H1 (cell line): Measurements from ENCODE around the gene DCBLD1. TPM values are rescaled to one million over a fixed set of nuclear protein-coding genes. Genes with fewer than 3 reads are reported as not detected.

Experiments used
- CTCF ChIA-PET: fragments of 300-600 bp; sonication (Branson Sonifier 250); formaldehyde crosslinking; loops from one replicate; lab custom pipeline; 2021; ENCODE audit not compliant: partially characterized antibody; lab: Charles Lee
- POLR2A ChIA-PET: fragments of 300-600 bp; sonication (Branson Sonifier 250); formaldehyde crosslinking; loops from one replicate; lab custom pipeline; 2021; ENCODE audit warnings: inconsistent platforms; ENCODE audit not compliant: partially characterized antibody; lab: Charles Lee
- DNase-seq, 2 experiments: peaks; one replicate each; pipeline versions ENCODE4 v3.0.0 to v3.0.0-alpha.2; 2010 to 2022; ENCODE audit warnings: low spot score in 2 of 2, low read depth in 1 of 2, mixed read lengths in 1 of 2
- FAIRE-seq: peaks from 2 replicates; lab custom pipeline; 2011; peaks lifted over from hg19 to GRCh38; lab: Jason Lieb, UNC
- H2AFZ ChIP-seq: 2 replicates; pipeline ENCODE4 v1.8.1; 2012; ENCODE audit warnings: low read length, inconsistent platforms
- H2AK5ac ChIP-seq: 2 replicates; pipeline ENCODE4 v1.6.1; 2013; ENCODE audit warnings: low read depth, low read length
- H2BK120ac ChIP-seq: replicated peaks from 2 replicates; pipeline ENCODE3; 2013; ENCODE audit warnings: low read depth, low read length, inconsistent platforms
- H2BK12ac ChIP-seq: 2 replicates; pipeline ENCODE4 v1.6.1; 2013; ENCODE audit warnings: low read depth, low read length
- H2BK15ac ChIP-seq: 2 replicates; pipeline ENCODE4 v1.6.1; 2013; ENCODE audit warnings: low read length
- H2BK20ac ChIP-seq: 2 replicates; pipeline ENCODE4 v1.6.1; 2013; ENCODE audit warnings: low read length
- H2BK5ac ChIP-seq: 2 replicates; pipeline ENCODE4 v1.6.1; 2013; ENCODE audit warnings: low read depth, low read length
- H3K14ac ChIP-seq: 2 replicates; pipeline ENCODE4 v1.6.1; 2013; ENCODE audit warnings: inconsistent platforms; ENCODE audit not compliant: insufficient read length
- H3K18ac ChIP-seq: 2 replicates; pipeline ENCODE4 v1.6.1; 2013; ENCODE audit warnings: low read length; ENCODE audit errors: extremely low read depth
- H3K23ac ChIP-seq: 2 replicates; pipeline ENCODE4 v1.6.1; 2013; ENCODE audit warnings: inconsistent platforms; ENCODE audit not compliant: insufficient read length
- H3K23me2 ChIP-seq: 2 replicates; pipeline ENCODE4 v1.6.1; 2013; ENCODE audit warnings: low read depth, low read length
- H3K27ac ChIP-seq: 2 replicates; pipeline ENCODE4 v1.6.1; 2011; ENCODE audit warnings: low read depth, low read length, inconsistent platforms
- H3K27me3 ChIP-seq, 4 experiments: replicated peaks in 1 of 4; 1 replicate in 1 of 4; 2 replicates in 3 of 4; pipeline versions ENCODE4 v1.6.1 to v1.8.1; 2011 to 2013; ENCODE audit warnings: low read length in 3 of 4, mild to moderate bottlenecking in 3 of 4, inconsistent platforms in 2 of 4, mixed read lengths in 2 of 4, moderate library complexity in 1 of 4; ENCODE audit not compliant: control insufficient read depth in 3 of 4, insufficient read depth in 3 of 4; ENCODE audit errors: extremely low read depth in 1 of 4
- H3K36me3 ChIP-seq, 4 experiments: 2 replicates each; pipeline versions ENCODE4 v1.6.1 to v1.8.1; 2011 to 2013; ENCODE audit warnings: mild to moderate bottlenecking in 4 of 4, low read length in 3 of 4, moderate library complexity in 2 of 4, control low read depth in 1 of 4, inconsistent platforms in 1 of 4; ENCODE audit not compliant: insufficient read depth in 4 of 4, control insufficient read depth in 2 of 4
- H3K4ac ChIP-seq: replicated peaks from 2 replicates; pipeline ENCODE3; 2013; ENCODE audit warnings: low read length, low read depth, mixed read lengths, inconsistent platforms; ENCODE audit not compliant: insufficient read length
- H3K4me1 ChIP-seq, 4 experiments: replicated peaks in 1 of 4; 1 replicate in 1 of 4; 2 replicates in 3 of 4; pipeline versions ENCODE4 v1.6.1 to v1.8.1; 2011 to 2013; ENCODE audit warnings: low read length in 3 of 4, inconsistent platforms in 2 of 4, mixed read lengths in 1 of 4; ENCODE audit not compliant: insufficient read depth in 4 of 4, control insufficient read depth in 3 of 4
- H3K4me2 ChIP-seq, 2 experiments: 2 replicates each; pipeline versions ENCODE4 v1.6.1 to v1.8.1; 2011 to 2013; ENCODE audit warnings: low read depth in 2 of 2, low read length in 2 of 2, control low read depth in 1 of 2, inconsistent platforms in 1 of 2, mild to moderate bottlenecking in 1 of 2; ENCODE audit not compliant: insufficient read depth in 1 of 2
- H3K4me3 ChIP-seq, 4 experiments: fragments of 200-600, 300-600 bp in 1 of 4; sonication (generic), shearing (Covaris generic), sonication (Bioruptor Twin) in 1 of 4; 2 replicates each; pipeline versions ENCODE4 v1.5.1 to v1.8.1; 2011 to 2016; ENCODE audit warnings: low read length in 4 of 4, low read depth in 3 of 4, control low read depth in 2 of 4, inconsistent platforms in 2 of 4, mild to moderate bottlenecking in 2 of 4, mixed read lengths in 1 of 4, moderate library complexity in 1 of 4; ENCODE audit not compliant: insufficient read depth in 2 of 4; ENCODE audit errors: extremely low read depth in 1 of 4
- H3K56ac ChIP-seq: replicated peaks from 2 replicates; pipeline ENCODE3; 2013; ENCODE audit warnings: low read depth, mild to moderate bottlenecking, mixed read lengths, low read length, inconsistent platforms; ENCODE audit not compliant: insufficient read length
- H3K79me1 ChIP-seq: 2 replicates; pipeline ENCODE4 v1.6.1; 2013; ENCODE audit warnings: low read depth, low read length, control low read depth
- H3K79me2 ChIP-seq, 2 experiments: 2 replicates each; pipeline versions ENCODE4 v1.6.1 to v1.8.1; 2012 to 2013; ENCODE audit warnings: low read length in 2 of 2, mild to moderate bottlenecking in 2 of 2, inconsistent platforms in 1 of 2; ENCODE audit not compliant: insufficient read depth in 2 of 2, control insufficient read depth in 1 of 2
- H3K9ac ChIP-seq, 4 experiments: replicated peaks in 1 of 4; 1 replicate in 1 of 4; 2 replicates in 3 of 4; pipeline versions ENCODE4 v1.6.1 to v1.8.1; 2011 to 2013; ENCODE audit warnings: low read depth in 3 of 4, low read length in 3 of 4, control low read depth in 2 of 4, mild to moderate bottlenecking in 2 of 4, moderate library complexity in 2 of 4, inconsistent platforms in 1 of 4; ENCODE audit errors: extremely low read depth in 1 of 4
- H3K9me3 ChIP-seq, 2 experiments: 2 replicates each; pipeline versions ENCODE4 v1.6.1 to v1.8.1; 2012 to 2013; ENCODE audit warnings: mild to moderate bottlenecking in 2 of 2, moderate library complexity in 2 of 2, control low read depth in 1 of 2, inconsistent platforms in 1 of 2, low read depth in 1 of 2, low read length in 1 of 2, mixed read lengths in 1 of 2; ENCODE audit not compliant: insufficient read depth in 2 of 2
- H4K20me1 ChIP-seq, 2 experiments: replicated peaks in 1 of 2; 2 replicates each; pipeline versions ENCODE3 to v1.8.1; 2011 to 2013; ENCODE audit warnings: inconsistent platforms in 2 of 2, low read length in 2 of 2, mild to moderate bottlenecking in 1 of 2; ENCODE audit not compliant: insufficient read depth in 2 of 2, control insufficient read depth in 1 of 2
- H4K5ac ChIP-seq: 2 replicates; pipeline ENCODE4 v1.6.1; 2013; ENCODE audit warnings: low read length, low read depth, mixed read lengths, inconsistent platforms; ENCODE audit not compliant: insufficient read length
- H4K8ac ChIP-seq: 2 replicates; pipeline ENCODE4 v1.8.0; 2013; ENCODE audit warnings: mild to moderate bottlenecking, moderate library complexity, low read length, inconsistent platforms; ENCODE audit not compliant: insufficient read depth; ENCODE audit errors: extremely low read depth
- H4K91ac ChIP-seq: replicated peaks from 2 replicates; pipeline ENCODE3; 2013; ENCODE audit warnings: low read length, mixed read lengths, inconsistent platforms; ENCODE audit not compliant: insufficient read length
- ASH2L ChIP-seq: fragments of 200-600, 300-600 bp; sonication (generic); IDR thresholded peaks from one replicate; pipeline ENCODE4 v1.7.1; 2017; ENCODE audit warnings: low read length
- ATF2 ChIP-seq: IDR thresholded peaks from 2 replicates; pipeline ENCODE4 v1.6.1; 2012; ENCODE audit warnings: low read length, inconsistent platforms
- CBX8 ChIP-seq: fragments of 300-800, 300-1000 bp; sonication (generic); IDR thresholded peaks from 2 replicates; pipeline ENCODE4 v1.7.1; 2016; ENCODE audit warnings: low read depth, low read length, borderline replicate concordance
- CTBP2 ChIP-seq: IDR thresholded peaks from 2 replicates; pipeline ENCODE4 v1.7.0; 2011; ENCODE audit warnings: borderline replicate concordance, mild to moderate bottlenecking, moderate library complexity, mixed read lengths, low read length; ENCODE audit not compliant: insufficient read depth, insufficient read length
- KDM5A ChIP-seq: fragments of 200-600 bp; IDR thresholded peaks from 2 replicates; pipeline ENCODE4 v1.7.1; 2012; ENCODE audit warnings: mild to moderate bottlenecking, low read length, inconsistent platforms, mixed read lengths
- MAFK ChIP-seq: IDR thresholded peaks from 2 replicates; pipeline ENCODE4 v1.6.1; 2012; ENCODE audit warnings: low read depth, mild to moderate bottlenecking, improper control_type of control experiment, low read length
- NANOG ChIP-seq: IDR thresholded peaks from 2 replicates; pipeline ENCODE4 v1.6.1; 2011; ENCODE audit warnings: low read length, low read depth, mild to moderate bottlenecking, inconsistent platforms; ENCODE audit not compliant: insufficient read depth, poor library complexity, severe bottlenecking
- POLR2A ChIP-seq, 2 experiments: IDR thresholded peaks; 1 replicate in 1 of 2; 2 replicates in 1 of 2; pipeline ENCODE4 v1.6.1; 2011; ENCODE audit warnings: low read depth in 2 of 2, low read length in 2 of 2, mild to moderate bottlenecking in 2 of 2; ENCODE audit errors: control extremely low read depth in 1 of 2
- RBBP5 ChIP-seq: IDR thresholded peaks from 2 replicates; pipeline ENCODE4 v1.7.1; 2012; ENCODE audit warnings: low read depth, mild to moderate bottlenecking, inconsistent platforms, low read length, moderate library complexity, borderline replicate concordance
- SP4 ChIP-seq: IDR thresholded peaks from 2 replicates; pipeline ENCODE4 v1.6.1; 2012; ENCODE audit warnings: low read length, inconsistent platforms
- SRF ChIP-seq: IDR thresholded peaks from 2 replicates; pipeline ENCODE4 v1.6.1; 2011; ENCODE audit warnings: mild to moderate bottlenecking, low read depth, low read length, moderate library complexity
- TEAD4 ChIP-seq: IDR thresholded peaks from 2 replicates; pipeline ENCODE4 v1.6.1; 2012; ENCODE audit warnings: low read depth, low read length, inconsistent platforms, mixed read lengths
- ZNF274 ChIP-seq: IDR thresholded peaks from 2 replicates; pipeline ENCODE4 v1.7.0; 2012; ENCODE audit warnings: low read length, borderline replicate concordance; ENCODE audit errors: extremely low read depth
- WGBS, 2 experiments: shearing (Covaris generic) in 1 of 2; methylation state at CpG; one replicate each; pipeline versions ENCODE4 v1.1.6 to v1.1.7; 2013 to 2015; ENCODE audit warnings: low lambda C conversion rate in 2 of 2, mixed read lengths in 2 of 2, inconsistent platforms in 1 of 2, low coverage in 1 of 2, missing lambda C conversion rate in 1 of 2; ENCODE audit not compliant: insufficient replicate concordance in 2 of 2, insufficient coverage in 1 of 2, insufficient read length in 1 of 2; ENCODE audit errors: extremely low coverage in 1 of 2, missing lambda C conversion rate in 1 of 2; 5-methylcytosine and 5-hydroxymethylcytosine counted together
- polyA plus RNA-seq, 7 experiments: library from polyadenylated mRNA; depleted of rRNA in 3 of 7; stranded (reverse) in 5 of 7; unstranded in 2 of 7; fragments of >200 nt in 5 of 7; fragments of 200-250 nt in 2 of 7; gene quantifications; 1 replicate in 5 of 7; 2 replicates in 1 of 7; 4 replicates in 1 of 7; pipeline versions ENCODE4 v1.2.1 to v1.2.3, GENCODE V29; 2011 to 2013; ENCODE audit warnings: missing spikeins in 2 of 7, mixed read lengths in 2 of 7
- total RNA-seq: library from RNA; stranded (reverse); fragmentation: NEBNext Ultra II Directional; extraction: Animal tissue kit (Norgen Biotek cat#: 25700); gene quantifications from 2 replicates; pipeline ENCODE4 v1.2.1, GENCODE V29; 2021

Gene DCBLD1
- total and polyA plus RNA-seq, 2 of the 8 experiments (the other 6 are each of a cell fraction or from before 2014, with no cell fraction given): 3.9 to 11.2 TPM

DNA sequence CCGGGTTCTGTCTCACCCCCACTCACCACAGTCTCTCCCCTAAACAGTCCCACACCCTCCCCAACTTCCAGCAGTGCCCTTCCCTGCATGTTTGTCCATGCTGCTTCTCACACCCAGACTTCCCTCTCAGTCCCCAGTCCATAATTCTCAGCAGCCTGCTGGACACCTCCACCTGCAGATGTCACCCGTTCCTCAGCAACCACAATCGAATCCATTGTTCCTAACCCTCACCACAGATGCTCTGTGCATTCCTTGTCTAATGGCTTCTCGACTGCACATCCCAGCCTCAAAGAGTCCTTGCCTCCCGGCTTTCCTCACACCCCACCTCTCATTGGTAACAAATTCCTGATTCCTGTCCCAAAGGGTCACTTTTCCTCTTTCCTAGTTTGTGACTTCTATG lies 64.2 kb downstream of the DCBLD1 start:
- CTCF ChIA-PET: interaction anchor here (0.9 to 6.4 kb wide), 6 partner anchors 10 to 276 kb away, joined by 3 to 58 read pairs (median 3); partner anchors contain the start of gene DCBLD1
- 89% methylated on average over 5 of the region's 5 CpGs; no CpG with 5 or more reads in 1 of the 2 experiments for WGBS, 2 experiments
- POLR2A ChIA-PET: no interaction called here
- no peak for TF ChIP-seq SRF
- no peak for TF ChIP-seq NANOG
- no peak for TF ChIP-seq ASH2L
- no peak for TF ChIP-seq ZNF274
- no peak for TF ChIP-seq TEAD4
- no peak for TF ChIP-seq CBX8
- TF ChIP-seq SP4: no peak
- no peak for TF ChIP-seq ATF2
- no peak for TF ChIP-seq MAFK
- no peak for TF ChIP-seq POLR2A (IDR thresholded peaks at IDR 0.05; ENCODE audit: control extremely low read depth in 1 of 2, low read depth in 2 of 2, low read length in 2 of 2)
- no peak for TF ChIP-seq RBBP5
- TF ChIP-seq KDM5A: no peak
- no peak for TF ChIP-seq CTBP2

More for the DNA sequence above, 64.2 kb downstream of the DCBLD1 start:
- Histone ChIP-seq H2BK15ac (no peak overlapping the region), H3K4me2 (no peak overlapping the region), H3K4me3 (no peak overlapping the region), H3K4ac (no peak overlapping the region), H2AFZ (no peak overlapping the region), H4K91ac (no peak overlapping the region), H3K4me1 (peaks cover 0 to 6% (median 3%) of the 10 kb centered on the region in 4 experiments; a peak in 5 of 7 replicates), H2BK12ac (no peak overlapping the region), H2BK120ac (no peak overlapping the region), H3K23ac (no peak overlapping the region), H2BK20ac (no peak overlapping the region), H3K27me3 (no peaks in the 10 kb centered on the region; a peak in 1 of 7 replicates), H3K79me1 (no peaks in the 10 kb centered on the region), H2AK5ac (no peak overlapping the region; the same call in 1 of the 2 replicates), H4K5ac (no peak overlapping the region), H3K79me2 (no peaks in the 10 kb centered on the region), H3K56ac (no peak overlapping the region), H3K9ac (no peak overlapping the region), H3K23me2 (no peaks in the 10 kb centered on the region), H2BK5ac (no peak overlapping the region), H3K36me3 (peaks cover 0 to 3% (median 0%) of the 10 kb centered on the region in 4 experiments; a peak in 1 of 8 replicates), H3K14ac (no peak overlapping the region), H3K18ac (no peak overlapping the region), H3K27ac (no peak overlapping the region), H4K20me1 (peaks cover 0 to 2% of the 10 kb centered on the region in 2 experiments), H3K9me3 (no peaks in the 10 kb centered on the region), H4K8ac (no peak overlapping the region)
- no peak for FAIRE-seq
- DNase-seq: no peak
